ENCODE results near the gene CCSER1.
"Not testable (repeated sequence)": the region's sequence is repeated elsewhere in the genome, so short reads cannot be mapped to it uniquely, and the experiment has no call there.

The CCSER1 gene

GRCh38 chr4:90299373-90299772, 172.2 kb downstream of the CCSER1 start:
- DNase-seq = no peak

- DNase-seq = no peak
Measured at GRCh38 chr4:90306810-90307209, 179.6 kb downstream of the CCSER1 start.

GRCh38 chr4:90317140-90317539, 189.9 kb downstream of the CCSER1 start:
- DNase-seq = not testable (repeated sequence)

- no peak for DNase-seq
Measured at GRCh38 chr4:90317785-90318184, 190.6 kb downstream of the CCSER1 start.

GRCh38 chr4:90318193-90318592, 191.0 kb downstream of the CCSER1 start:
- no peak for DNase-seq

- DNase-seq = peak; percentile 13 to 56
Measured at GRCh38 chr4:90328558-90328957, 201.4 kb downstream of the CCSER1 start.

GRCh38 chr4:90330546-90330945, 203.4 kb downstream of the CCSER1 start:
- no peak for DNase-seq

- no peak for DNase-seq
Measured at GRCh38 chr4:90345549-90346215, 218.5 kb downstream of the CCSER1 start.

GRCh38 chr4:90349636-90350035, 222.4 kb downstream of the CCSER1 start:
- no peak for DNase-seq

- DNase-seq = peak; percentile 18 to 30
Measured at GRCh38 chr4:90357117-90357710, 230.0 kb downstream of the CCSER1 start.

- DNase-seq = no peak
Measured at GRCh38 chr4:90375081-90375480, 247.9 kb downstream of the CCSER1 start.

- DNase-seq = no peak
Measured at GRCh38 chr4:90393215-90393614, 266.0 kb downstream of the CCSER1 start.

GRCh38 chr4:90403781-90404180, 276.6 kb downstream of the CCSER1 start:
- no peak for DNase-seq

- not testable (repeated sequence) for DNase-seq
Measured at GRCh38 chr4:90407897-90408296, 280.7 kb downstream of the CCSER1 start.

GRCh38 chr4:90412786-90413185, 285.6 kb downstream of the CCSER1 start:
- DNase-seq = not testable (repeated sequence)

- DNase-seq = no peak
Measured at GRCh38 chr4:90415116-90415515, 287.9 kb downstream of the CCSER1 start.

GRCh38 chr4:90419124-90419711, 292.0 kb downstream of the CCSER1 start:
- peak; percentile 7 to 42 for DNase-seq

- no peak for DNase-seq
Measured at GRCh38 chr4:90421161-90421560, 294.0 kb downstream of the CCSER1 start.

GRCh38 chr4:90425893-90426292, 298.7 kb downstream of the CCSER1 start:
- DNase-seq = no peak

GRCh38 chr4:90438522-90438921, 311.3 kb downstream of the CCSER1 start:
- DNase-seq = no peak

GRCh38 chr4:90441770-90442169, 314.6 kb downstream of the CCSER1 start:
- no peak for DNase-seq

- DNase-seq = no peak
Measured at GRCh38 chr4:90442619-90443018, 315.4 kb downstream of the CCSER1 start.

GRCh38 chr4:90443231-90443630, 316.0 kb downstream of the CCSER1 start:
- DNase-seq = no peak

GRCh38 chr4:90444904-90445303, 317.7 kb downstream of the CCSER1 start:
- DNase-seq = no peak

All from inflammatory macrophage (primary cell).